Activated T-helper 1 cell treated with anti-CD3 and anti-CD28 coated beads, Interleukin-2, amount 50 U/mL, for 16 hours (primary cell): ENCODE measurements around the gene RORB.

ENCODE experiments used
- DNase-seq, 2 donors: peaks; one replicate each; pipeline ENCODE4 v3.0.0-alpha.2; 2020; ENCODE audit warnings: low read depth in 1 of 2, low spot score in 1 of 2

Gene RORB

DNA sequence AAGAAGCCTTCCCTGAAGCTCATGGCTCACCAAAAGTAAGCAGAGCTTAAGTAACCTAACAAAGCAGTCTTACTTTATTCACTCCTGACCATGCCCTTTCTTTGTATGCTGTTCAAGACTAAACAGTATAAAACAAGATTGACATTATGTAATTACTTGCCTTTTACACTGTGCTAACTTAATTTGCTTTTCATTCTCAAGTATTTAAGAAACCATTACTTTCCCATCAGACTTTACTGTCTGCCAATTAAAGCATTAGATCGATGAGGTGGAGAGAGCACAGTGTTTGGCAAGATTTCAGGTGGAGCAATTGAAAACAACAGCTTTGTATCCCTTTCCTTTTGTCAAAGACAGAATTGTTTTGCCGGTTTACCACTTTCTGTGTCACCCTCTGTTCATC, 98.2 kb downstream of the RORB start:
- no peak for DNase-seq

DNA sequence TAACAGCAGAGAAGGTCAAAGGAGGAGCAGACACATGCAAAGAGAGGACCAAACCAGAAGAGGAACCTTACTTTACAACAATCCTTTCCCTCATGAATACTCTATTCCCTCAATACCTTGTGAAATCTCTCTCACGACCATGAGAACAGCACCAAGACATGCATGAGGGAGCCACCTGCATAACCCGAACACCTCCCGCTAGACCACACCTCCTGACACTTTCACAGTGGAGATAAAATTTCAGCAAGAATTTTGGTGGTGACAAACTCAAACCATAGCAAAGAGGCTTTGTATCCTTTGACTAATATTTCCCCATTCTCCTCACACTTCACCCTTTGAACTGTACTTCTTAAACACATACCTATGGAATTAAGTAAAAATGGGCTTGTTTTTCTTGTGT, 101.7 kb downstream of the RORB start:
- no peak for DNase-seq

DNA sequence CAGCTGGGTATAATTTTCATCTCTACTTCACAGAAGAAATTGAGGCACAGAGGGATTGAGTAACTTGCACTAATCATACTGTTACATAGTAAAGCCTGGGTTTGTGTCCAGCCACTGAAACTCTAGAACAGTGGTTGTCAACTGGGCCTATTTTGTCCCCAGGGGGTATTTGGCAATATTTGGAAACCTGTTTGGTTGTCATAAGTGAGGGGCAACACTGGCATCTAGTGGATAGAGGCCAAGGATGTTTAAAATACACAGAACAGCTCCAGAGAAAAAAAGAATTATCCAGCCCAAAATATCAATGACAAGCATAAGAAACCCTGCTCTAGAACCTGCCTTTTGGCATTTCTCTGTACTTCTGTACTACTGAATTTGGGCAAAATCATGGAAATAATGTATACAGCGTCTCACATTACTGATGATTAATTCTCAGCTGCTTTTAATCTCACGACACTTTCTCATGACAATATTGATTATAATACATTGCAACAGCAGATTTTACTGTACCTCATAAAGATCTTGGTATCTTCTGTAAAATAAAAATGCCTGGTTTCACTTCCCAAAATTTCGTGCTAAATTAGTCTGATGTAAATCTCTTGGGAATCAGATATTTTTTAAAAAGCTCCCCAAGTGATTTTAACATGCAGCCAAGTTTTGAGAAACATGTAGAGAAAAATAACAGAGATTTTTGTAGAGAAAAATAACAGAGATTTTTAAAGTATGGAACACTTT, 112.7 kb downstream of the RORB start:
- no peak for DNase-seq

DNA sequence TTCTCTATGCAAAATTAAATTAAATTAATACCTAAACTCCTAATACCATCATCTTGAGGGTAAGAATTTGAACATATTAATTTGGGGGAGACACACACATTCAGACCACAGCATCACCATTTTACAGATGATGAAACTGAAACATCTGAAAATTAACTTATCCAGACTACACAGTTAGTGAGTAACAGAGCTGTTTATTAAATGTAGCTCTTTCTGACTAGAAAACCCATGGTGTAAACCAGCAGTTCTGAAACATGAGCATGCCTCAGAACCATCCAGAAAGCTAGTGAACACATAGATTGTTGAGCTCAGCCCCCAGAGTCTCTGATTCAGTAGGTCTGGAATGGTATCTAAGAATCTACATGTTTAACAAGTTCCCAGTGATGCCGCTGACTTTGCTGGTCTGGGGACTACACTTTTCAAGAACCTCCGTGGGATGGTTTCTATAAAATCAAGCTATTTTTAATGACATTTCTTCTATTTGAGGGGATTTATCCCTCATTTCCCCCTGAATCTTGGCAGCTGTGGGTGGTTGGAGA, 113.5 kb downstream of the RORB start:
- DNase-seq, result no peak

DNA sequence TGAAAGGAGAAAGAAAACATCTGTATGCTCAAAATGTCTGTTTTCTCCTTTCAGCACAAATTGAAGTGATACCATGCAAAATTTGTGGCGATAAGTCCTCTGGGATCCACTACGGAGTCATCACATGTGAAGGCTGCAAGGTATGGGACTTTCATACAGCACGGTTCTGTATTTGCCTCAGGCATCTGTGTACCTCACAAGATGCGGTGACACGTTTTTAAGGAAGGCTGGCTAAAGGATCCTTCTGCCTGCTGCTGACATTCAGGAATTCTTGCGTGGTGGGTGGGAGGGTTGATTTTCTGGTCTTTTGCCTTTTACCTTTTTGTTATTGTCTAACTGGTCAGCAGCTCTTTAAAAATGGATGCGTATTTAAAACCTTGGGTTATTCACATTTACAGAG, 133.1 kb downstream of the RORB start:
- no peak for DNase-seq

DNA sequence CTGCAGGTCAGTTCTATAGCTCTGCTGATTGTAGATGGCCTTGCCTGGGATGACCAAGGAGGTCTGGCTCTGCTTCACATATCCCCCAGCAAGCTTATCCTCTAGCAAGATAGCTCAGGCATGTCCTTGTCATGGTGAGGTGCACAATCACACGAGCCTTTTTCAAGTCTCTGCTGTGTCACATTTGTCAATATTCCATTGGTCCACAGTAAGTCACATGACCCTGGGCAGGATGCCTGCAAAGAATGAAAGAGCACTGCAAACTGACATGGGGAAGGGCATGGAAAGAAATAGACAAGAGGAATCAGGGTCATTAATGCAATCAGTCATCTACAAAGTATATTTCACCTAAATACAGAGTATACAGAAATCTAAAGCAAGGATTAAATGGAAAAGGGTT, 142.0 kb downstream of the RORB start:
- DNase-seq, result no peak

DNA sequence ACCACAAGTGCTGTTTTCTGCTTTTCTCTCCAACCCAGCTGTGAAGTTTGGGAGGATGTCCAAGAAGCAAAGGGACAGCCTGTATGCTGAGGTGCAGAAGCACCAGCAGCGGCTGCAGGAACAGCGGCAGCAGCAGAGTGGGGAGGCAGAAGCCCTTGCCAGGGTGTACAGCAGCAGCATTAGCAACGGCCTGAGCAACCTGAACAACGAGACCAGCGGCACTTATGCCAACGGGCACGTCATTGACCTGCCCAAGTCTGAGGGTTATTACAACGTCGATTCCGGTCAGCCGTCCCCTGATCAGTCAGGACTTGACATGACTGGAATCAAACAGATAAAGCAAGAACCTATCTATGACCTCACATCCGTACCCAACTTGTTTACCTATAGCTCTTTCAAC, 145.2 kb downstream of the RORB start:
- no peak for DNase-seq

DNA sequence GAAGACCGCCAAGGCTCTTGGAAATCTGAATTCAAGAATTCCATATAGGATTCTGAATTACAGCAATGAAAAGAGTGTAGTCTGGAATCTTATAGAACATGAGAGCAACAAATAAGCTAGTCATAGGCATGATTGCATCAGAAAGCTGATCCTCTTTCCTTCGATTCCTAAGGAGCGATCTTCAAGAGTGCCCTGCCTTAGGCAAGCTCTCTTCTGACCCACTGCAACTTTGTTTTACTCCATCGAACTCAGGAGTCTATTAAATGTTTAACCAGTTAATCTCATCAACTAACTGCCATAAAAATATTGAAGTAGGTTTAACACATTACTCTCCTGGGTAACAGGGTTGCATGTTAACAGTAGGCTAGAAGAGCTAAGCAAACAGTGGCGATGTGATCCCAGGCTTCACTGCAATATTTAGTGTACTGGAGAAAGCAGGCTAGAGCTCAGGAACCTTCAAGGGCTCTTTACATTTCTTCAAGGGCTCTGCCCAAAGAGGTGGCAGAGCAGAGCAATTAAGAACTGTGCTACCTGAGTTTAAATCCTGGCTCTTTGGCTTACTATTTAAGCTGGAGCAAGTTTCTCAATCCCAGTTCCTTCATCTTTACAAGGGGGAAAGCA, 146.3 kb downstream of the RORB start:
- no peak for DNase-seq

DNA sequence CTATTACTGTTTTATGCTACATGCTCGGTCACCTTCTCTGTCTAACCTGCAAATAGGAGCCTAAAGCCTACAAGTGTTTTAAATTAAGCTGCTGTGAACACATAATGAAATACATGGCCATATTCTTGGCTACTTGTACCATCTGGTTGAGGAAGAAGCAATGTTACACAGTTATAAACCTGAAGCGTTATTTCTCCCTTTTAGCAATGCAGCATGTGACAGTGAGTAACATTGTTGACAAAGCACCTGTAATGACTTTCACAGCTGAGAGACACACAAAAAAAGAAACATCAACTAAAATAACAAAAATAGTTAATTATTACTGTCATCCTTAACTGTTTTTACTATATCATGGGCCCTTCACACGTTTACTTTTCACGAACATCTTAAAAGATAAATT, 146.9 kb downstream of the RORB start:
- DNase-seq, result no peak

DNA sequence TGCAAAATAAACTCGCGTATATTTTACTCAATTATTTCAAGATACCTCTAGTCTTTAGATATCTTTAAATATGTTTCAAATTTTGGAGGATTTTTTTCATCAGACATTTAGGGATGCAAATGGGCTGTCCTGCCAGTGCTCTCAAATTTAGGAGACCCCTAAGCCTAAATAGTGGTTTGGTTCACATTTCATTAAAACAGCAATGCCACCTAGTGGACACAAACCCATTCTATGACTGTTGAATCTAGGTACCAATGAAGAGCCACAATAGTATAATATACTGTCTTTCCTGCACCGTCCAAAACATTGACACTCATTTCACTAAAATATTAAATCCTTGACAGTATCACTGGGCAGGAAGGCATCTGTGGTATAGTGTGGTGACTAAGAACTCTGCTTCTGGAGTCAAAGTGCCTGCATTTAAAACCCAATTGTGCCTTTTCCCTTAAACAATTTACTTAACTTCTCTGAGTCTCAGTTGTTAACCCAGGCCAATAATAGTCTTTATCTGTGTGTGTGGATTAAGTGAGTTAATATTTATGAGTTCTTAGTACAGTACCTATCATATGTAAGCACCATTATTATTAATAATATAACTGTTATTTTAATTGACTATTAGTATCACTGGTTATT, 148.0 kb downstream of the RORB start:
- DNase-seq, result no peak

DNA sequence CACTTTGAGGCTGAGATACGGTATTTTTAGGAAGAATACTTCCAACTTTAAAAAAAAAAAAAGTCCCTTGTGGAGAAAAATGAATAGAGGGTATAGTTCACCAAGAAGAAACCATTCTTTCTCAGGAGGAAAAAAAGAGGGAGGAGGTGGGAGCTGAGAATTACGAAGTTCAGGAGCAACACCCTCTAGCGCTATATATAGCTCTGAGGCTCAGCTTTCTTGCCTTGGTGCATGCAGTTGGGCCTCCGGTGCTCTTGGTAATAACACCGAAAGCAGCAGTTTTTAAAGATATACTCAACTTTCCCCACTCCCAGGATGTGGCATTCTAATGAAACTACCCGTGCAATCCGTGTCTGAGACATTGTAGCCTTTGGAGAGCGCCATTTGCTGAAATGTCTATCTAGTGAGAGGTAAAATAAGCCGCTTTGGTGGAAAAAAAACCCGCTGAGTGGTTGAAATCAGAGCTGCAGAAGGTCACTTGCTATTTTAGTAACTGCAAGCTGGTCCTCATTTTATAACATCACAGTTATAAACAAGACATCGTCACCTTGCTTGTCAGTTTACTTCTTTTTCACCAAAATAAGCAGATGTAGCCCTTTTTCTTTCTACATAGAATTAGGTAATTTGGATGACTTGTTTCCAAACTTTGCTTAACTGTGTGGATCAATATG, 156.4 kb downstream of the RORB start:
- no peak for DNase-seq

DNA sequence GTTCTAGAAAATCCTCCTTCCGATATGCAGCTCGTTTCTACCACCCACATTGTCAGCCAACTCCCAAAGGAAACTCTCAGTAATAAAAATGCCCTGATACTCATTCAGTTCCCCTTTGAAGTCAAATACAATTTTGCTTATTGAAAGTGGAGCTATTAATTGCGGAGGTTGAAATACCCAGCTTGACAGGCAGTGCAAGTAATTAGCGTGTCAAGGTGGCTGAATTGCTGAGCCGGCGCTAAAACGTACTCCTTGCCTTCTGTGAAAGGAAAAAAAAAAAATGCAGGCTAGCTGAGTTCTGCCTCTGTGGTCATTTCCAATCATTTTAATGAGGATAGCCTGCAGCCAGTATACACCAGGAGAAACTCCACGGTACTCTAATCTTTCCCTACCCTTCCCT, 165.5 kb downstream of the RORB start:
- no peak for DNase-seq

DNA sequence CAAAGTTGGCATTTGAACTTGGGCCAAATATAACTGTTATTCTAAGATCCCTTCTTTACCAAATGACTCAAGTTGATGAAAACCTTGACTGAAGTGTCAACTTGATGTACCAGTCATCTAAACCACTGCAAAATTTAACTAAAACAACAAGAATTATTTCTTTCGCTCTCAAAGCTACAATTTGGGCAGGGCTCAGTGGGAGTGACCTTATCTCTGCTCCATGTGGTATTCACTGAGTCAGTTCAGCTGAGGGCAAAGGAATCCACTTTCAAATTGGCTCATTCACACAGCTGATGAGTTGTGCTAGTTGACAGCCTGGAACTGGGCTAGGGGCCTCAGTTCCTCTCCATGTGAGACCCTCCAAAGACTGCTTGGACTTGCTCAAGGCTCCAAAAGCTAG, 166.3 kb downstream of the RORB start:
- no peak for DNase-seq

DNA sequence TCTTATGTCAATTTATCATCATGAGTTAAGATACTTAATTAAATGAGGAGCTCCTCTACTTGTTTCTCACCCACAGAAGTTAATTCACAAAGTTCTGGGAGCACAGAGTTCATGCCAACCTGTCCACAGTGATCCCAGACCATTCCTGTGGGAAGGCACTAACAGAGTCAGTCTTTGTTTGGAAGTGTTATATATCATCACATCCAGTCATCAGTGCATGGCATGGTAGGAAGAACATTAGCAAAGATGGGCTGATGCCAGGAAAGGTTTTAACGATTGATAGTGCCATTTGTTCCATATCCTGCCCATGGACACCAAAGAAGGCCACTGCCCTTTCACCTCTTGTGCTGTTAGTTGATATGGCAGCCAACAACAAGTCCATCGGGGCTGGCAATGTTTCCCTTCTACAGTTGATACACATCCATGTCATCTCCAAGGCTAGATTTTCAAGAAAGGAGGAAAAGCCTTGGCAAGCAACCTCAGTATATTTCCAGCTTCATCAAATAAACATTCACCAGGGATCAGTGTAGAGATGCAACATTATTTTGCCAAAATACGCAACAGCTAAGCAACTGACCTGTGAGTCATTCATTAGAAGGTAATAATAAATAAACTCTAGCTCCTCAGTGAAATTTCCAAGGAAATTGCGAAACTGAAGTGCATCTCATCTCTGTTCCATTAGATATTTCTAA, 169.6 kb downstream of the RORB start:
- DNase-seq, result no peak

DNA sequence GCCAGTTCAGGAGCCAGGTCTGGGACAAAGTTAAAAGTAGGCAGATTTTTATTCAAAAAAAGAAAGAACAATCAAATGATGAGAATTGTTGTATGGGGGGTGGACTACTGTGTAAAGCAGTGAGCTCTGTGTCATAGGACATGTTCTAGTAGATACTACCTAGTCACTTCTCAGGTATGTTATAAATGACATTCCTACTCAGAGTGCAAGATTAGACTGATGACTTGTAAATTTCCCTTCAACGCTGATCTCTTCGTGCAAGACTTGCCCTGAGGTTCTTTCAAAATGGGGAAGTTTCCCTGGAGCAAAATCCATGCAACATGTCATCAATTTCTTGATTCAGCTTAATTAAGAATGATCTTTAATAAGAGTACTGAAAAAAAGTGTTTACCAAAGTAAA, 175.1 kb downstream of the RORB start:
- no peak for DNase-seq

DNA sequence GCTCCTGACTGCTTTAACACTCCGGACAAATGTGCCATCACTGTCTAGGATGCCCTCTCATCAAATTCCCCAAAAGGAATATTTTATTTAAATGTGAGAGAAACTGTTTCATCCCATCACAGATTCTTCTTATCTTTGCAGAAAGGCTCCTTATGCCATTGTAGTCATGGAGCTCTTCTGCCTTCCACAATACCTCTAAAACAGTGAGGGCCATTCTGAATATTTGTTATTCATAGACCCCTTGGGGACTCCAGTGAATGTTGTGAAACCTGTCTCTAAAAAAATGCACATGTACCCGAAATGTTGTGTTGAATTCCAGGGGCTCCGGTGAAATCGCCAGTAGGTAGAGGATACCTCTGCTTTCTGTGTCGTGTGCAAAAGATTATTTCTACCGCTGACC, 176.9 kb downstream of the RORB start:
- DNase-seq, result no peak

DNA sequence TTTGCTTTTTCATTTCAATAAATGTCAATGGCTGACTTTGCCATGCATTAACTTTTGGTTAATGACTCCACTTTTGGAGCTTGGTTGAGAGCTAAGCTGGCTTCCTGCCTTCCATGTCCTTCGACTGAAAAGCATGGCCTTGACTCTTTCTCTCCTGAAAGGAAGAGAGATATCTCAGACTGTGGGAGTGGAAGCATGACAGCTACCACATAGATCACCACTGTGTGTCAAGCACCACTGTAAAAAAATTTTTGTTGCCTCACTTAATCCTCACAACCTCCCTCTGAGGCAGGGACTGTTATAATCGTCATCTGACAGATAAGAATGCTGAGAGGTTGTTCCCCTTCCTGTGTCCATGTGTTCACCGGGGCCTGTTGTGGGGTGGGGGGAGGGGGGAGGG, 184.8 kb downstream of the RORB start:
- DNase-seq, result no peak

DNA sequence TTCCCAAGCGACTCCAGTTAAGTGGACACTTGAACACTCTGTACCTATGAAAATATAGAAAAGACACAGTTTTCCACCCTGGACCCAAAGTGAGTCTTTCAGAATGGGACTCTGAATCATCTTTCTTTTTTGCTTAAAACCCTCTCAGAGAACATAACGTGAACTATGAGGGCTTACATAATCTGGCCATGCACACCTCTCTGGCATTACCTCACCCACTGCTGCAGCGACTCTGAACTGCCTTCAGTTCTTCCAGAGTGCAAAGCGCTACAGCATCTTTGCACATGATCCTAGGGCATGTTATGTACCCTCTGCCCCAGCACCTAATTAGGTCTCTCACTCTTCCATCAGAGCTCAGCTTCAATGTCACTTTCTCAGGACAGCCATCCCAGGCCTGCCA, 186.2 kb downstream of the RORB start:
- no peak for DNase-seq

DNA sequence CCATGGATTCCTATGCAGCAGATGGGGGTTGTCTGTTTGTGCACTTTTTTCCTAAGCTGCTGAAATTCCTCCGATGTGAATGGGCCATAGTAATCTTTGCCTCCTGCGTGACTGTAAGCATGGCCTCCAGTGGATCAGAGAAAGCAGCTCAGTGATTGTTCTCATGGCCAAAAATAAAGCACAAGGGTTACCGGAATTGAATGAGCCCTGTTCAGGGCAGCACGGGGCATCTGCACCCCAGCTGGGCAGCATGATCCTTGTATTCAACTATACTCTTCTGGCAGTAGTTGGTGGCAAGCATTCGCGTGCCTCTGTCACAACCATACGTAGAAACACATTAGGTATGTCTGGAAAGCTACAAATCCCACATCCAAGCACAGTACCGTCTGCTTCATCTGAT, 193.9 kb downstream of the RORB start:
- DNase-seq, result no peak

DNA sequence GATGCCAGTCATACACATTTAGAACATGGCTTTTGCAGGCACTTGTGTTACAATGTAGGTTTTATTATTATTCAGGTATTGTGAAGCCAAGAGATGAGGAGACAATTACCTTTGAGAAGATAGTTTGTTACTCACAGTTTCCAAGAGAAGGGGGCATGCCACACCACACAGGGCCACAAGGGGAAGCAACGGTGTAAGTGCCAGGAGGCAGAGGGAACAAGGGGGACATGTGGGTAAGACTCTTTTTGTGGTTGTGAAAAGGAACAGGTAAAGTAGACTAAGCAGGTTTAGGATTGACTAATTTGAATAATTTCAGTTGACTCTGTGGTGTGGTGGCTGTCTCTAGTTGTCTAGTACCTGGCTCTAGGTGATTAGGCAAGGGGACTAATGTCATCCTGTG, 199.4 kb downstream of the RORB start:
- DNase-seq, result no peak

DNA sequence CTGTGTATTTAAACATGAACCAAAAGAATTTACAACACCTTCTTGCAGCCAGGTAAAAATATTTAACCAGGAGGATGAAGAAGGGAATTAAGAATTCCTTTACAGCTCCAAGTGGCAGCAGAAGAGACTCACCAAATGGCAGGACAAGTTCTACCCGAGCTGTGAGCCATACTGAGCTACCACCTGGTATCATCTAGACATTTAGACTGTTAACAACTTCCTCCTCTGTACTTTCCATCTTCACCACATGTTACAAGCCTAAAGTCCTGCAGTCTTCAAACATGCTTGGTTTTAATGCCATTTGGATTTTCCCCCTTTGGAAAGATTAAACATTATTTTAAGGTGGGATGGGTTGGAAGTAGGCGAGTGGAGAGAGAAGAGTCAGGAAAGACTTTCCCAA, 200.4 kb downstream of the RORB start:
- DNase-seq, result no peak
